K562 (cell line): Measurements from ENCODE around the gene LRMDA. TPM values are rescaled to one million over a fixed set of nuclear protein-coding genes. Genes with fewer than 3 reads are reported as not detected.

Experiments
- ATAC-seq: fragments of 200-7000 bp; cut with Tn5 transposase; 3 replicates; pipeline ENCODE4 v1.9.1; 2020; ENCODE audit warnings: moderate library complexity
- BruUV-seq: library from RNA; stranded (reverse); fragments of 400-500 nt; replicated peaks from 2 replicates; lab custom pipeline; 2021; lab: Mats Ljungman, UMichigan
- CTCF ChIA-PET: fragments of 300-600 bp; formaldehyde crosslinking; extraction: SDS; loops from one replicate; lab custom pipeline; 2021; ENCODE audit warnings: low intra/inter-chr PET ratio; lab: Yijun Ruan, JAX
- POLR2A ChIA-PET: fragments of 300-600, 350-650 bp; sonication (Branson Sonifier 250); formaldehyde crosslinking; extraction: SDS; loops from one replicate; lab custom pipeline; 2021; ENCODE audit warnings: antibody characterized with exemption, inconsistent platforms; lab: Yijun Ruan, JAX
- DNase-seq, 4 experiments: peaks; one replicate each; pipeline versions ENCODE4 v3.0.0 to v3.0.0-alpha.2; 2011 to 2018; ENCODE audit warnings: low spot score in 3 of 4, mixed read lengths in 3 of 4; ENCODE audit errors: extremely low read depth in 1 of 4
- FAIRE-seq: peaks from 2 replicates; lab custom pipeline; 2011; peaks lifted over from hg19 to GRCh38; lab: Jason Lieb, UNC
- H2AFZ ChIP-seq: 2 replicates; pipeline ENCODE4 v1.6.0; 2011; ENCODE audit warnings: low read depth, low read length, control low read depth, inconsistent platforms
- H3K27ac ChIP-seq: fragments of 200-600 bp; 3 replicates; pipeline ENCODE4 v1.8.0; 2011; ENCODE audit warnings: low read depth, mild to moderate bottlenecking, control low read depth, inconsistent platforms, low read length, moderate library complexity, mixed read lengths; ENCODE audit errors: extremely low read depth
- H3K27me3 ChIP-seq, 2 experiments: fragments of 300-600 bp in 1 of 2; 2 replicates in 1 of 2; 3 replicates in 1 of 2; pipeline versions ENCODE4 v1.6.0 to v1.8.0; 2011; ENCODE audit warnings: inconsistent platforms in 2 of 2, low read length in 2 of 2, mild to moderate bottlenecking in 1 of 2, mixed read lengths in 1 of 2, moderate library complexity in 1 of 2; ENCODE audit not compliant: control insufficient read depth in 2 of 2, insufficient read depth in 2 of 2
- H3K36me3 ChIP-seq: fragments of 300-600 bp; 3 replicates; pipeline ENCODE4 v1.8.0; 2011; ENCODE audit warnings: mild to moderate bottlenecking, low read length, inconsistent platforms; ENCODE audit not compliant: control insufficient read depth, insufficient read depth
- H3K4me1 ChIP-seq, 2 experiments: fragments of 200-600 bp in 1 of 2; replicated peaks in 1 of 2; 2 replicates in 1 of 2; 3 replicates in 1 of 2; pipeline versions ENCODE4 v1.5.1 to v1.8.0; 2011; ENCODE audit warnings: inconsistent platforms in 2 of 2, low read length in 2 of 2, mild to moderate bottlenecking in 1 of 2, mixed read lengths in 1 of 2, moderate library complexity in 1 of 2; ENCODE audit not compliant: control insufficient read depth in 2 of 2, insufficient read depth in 2 of 2
- H3K4me2 ChIP-seq: 2 replicates; pipeline ENCODE4 v1.6.1; 2011; ENCODE audit warnings: low read length, control low read depth, inconsistent platforms, mixed read lengths; ENCODE audit not compliant: insufficient read depth
- H3K4me3 ChIP-seq: fragments of 200-600 bp; sonication (generic), shearing (Covaris generic); 2 replicates; pipeline ENCODE4 v1.5.1; 2016; ENCODE audit warnings: control low read depth, inconsistent platforms
- H3K79me2 ChIP-seq: fragments of 200-600 bp; 3 replicates; pipeline ENCODE4 v1.8.0; 2011; ENCODE audit warnings: low read length, inconsistent platforms; ENCODE audit not compliant: control insufficient read depth, insufficient read depth
- H3K9ac ChIP-seq, 2 experiments: 2 replicates each; pipeline versions ENCODE4 v1.6.0 to v1.6.1; 2011; ENCODE audit warnings: low read depth in 2 of 2, low read length in 2 of 2, control low read depth in 1 of 2, inconsistent platforms in 1 of 2, mild to moderate bottlenecking in 1 of 2, mixed read lengths in 1 of 2; ENCODE audit not compliant: insufficient read depth in 1 of 2
- H3K9me1 ChIP-seq: one replicate; pipeline ENCODE4 v1.6.0; 2011; ENCODE audit warnings: inconsistent platforms, mild to moderate bottlenecking, low read length, moderate library complexity; ENCODE audit not compliant: control insufficient read depth, insufficient read depth
- H3K9me3 ChIP-seq: replicated peaks from 2 replicates; pipeline ENCODE4 v1.5.1; 2011; ENCODE audit warnings: low read depth, low read length, inconsistent platforms; ENCODE audit not compliant: control insufficient read depth, insufficient read depth
- H4K20me1 ChIP-seq: replicated peaks from 2 replicates; pipeline ENCODE4 v1.6.1; 2011; ENCODE audit warnings: low read length, inconsistent platforms, mixed read lengths; ENCODE audit not compliant: control insufficient read depth, insufficient read depth
- ADNP ChIP-seq: fragments of 200-800 bp; sonication (Bioruptor generic); IDR thresholded peaks from 2 replicates; pipeline ENCODE4 v1.6.1; 2016; ENCODE audit warnings: missing genetic modification characterization, missing compliant biosample characterization
- CEBPB ChIP-seq: fragments of 450-650 bp; IDR thresholded peaks from 2 replicates; pipeline ENCODE4 v1.6.1; 2016; ENCODE audit warnings: missing genetic modification characterization, missing compliant biosample characterization
- JUN ChIP-seq, 2 experiments: sonication (generic) in 1 of 2; formaldehyde crosslinking in 1 of 2; IDR thresholded peaks; 2 replicates each; pipeline versions ENCODE4 v1.6.1 to v1.8.0; 2012 to 2022; ENCODE audit warnings: borderline replicate concordance in 2 of 2, mild to moderate bottlenecking in 2 of 2, improper control_type of control experiment in 1 of 2, low read depth in 1 of 2, low read length in 1 of 2, missing genetic modification reagents in 1 of 2
- LARP7 ChIP-seq: fragments of 450-650 bp; IDR thresholded peaks from 2 replicates; pipeline ENCODE4 v1.6.1; 2016
- PPARD ChIP-seq: fragments of 250-450 bp; sonication (Bioruptor Pico); IDR thresholded peaks from 2 replicates; pipeline ENCODE4 v1.8.0; 2022; ENCODE audit warnings: inconsistent platforms, mild to moderate bottlenecking, moderate library complexity
- THRB ChIP-seq: fragments of 450-650 bp; formaldehyde crosslinking; conservative IDR thresholded peaks from 2 replicates; pipeline ENCODE4 v1.4.0; 2022; ENCODE audit warnings: mild to moderate bottlenecking, missing genetic modification characterization
- ZBTB12 ChIP-seq: fragments of 250-450 bp; sonication (Bioruptor Pico); IDR thresholded peaks from 2 replicates; pipeline ENCODE4 v1.4.0; 2020
- WGBS: fragments of 100-300 bp; shearing (Covaris generic); methylation state at CpG from one replicate; pipeline ENCODE4 v1.1.6; 2016; ENCODE audit warnings: low coverage, mixed read lengths; ENCODE audit not compliant: insufficient coverage; ENCODE audit errors: missing lambda C conversion rate; 5-methylcytosine and 5-hydroxymethylcytosine counted together
- in situ Hi-C: fragments of 300-500 bp; cut with MboI; formaldehyde crosslinking; loops from 4 replicates; pipeline ENCODE4 v1.15.0; 2018; ENCODE audit warnings: inconsistent platforms, mixed read lengths
- intact Hi-C: fragments of 100-400 bp; cut with micrococcal nuclease; formaldehyde crosslinking; loops from 2 replicates; pipeline ENCODE4 v1.14.2; 2022
- polyA plus RNA-seq, 8 experiments: library from polyadenylated mRNA; depleted of rRNA in 4 of 8; stranded (reverse) in 5 of 8; unstranded in 3 of 8; fragments of >200 nt; fragmentation: Nextera tagmentation in 2 of 8; fragmentation: Illumina TruSeq in 1 of 8; extraction: Ambion mirVana in 2 of 8; extraction: Trizol in 1 of 8; gene quantifications; 2 replicates each; pipeline versions ENCODE4 v1.2.1 to v1.2.3, GENCODE V29; 2011 to 2014; ENCODE audit warnings: inconsistent platforms in 1 of 8, missing spikeins in 1 of 8
- total RNA-seq, 7 experiments: library from RNA; depleted of rRNA in 6 of 7; stranded (reverse); fragments of >200 nt in 6 of 7; fragmentation: Illumina TruSeq in 2 of 7; extraction: Trizol in 2 of 7; gene quantifications; 2 replicates each; pipeline versions ENCODE4 v1.2.1 to v1.2.3, GENCODE V29; 2011 to 2021; ENCODE audit warnings: low replicate concordance in 1 of 7

Gene LRMDA
- total and polyA plus RNA-seq, 9 of the 15 experiments (the other 6 are each of a cell fraction or from before 2014, with no cell fraction given) = 0.25 TPM; not detected in 8

- in situ Hi-C loops (no loop called here), intact Hi-C loops (no loop called here)
- BruUV-seq = no TSS peak
- DNase-seq (no peak), ATAC-seq (no peak), FAIRE-seq (no peak)
- no peak overlapping the region for H3K27ac ChIP-seq
- H3K4me3 ChIP-seq = no peak overlapping the region
- H3K79me2 ChIP-seq = no peaks in the 10 kb centered on the region
- H3K9me1 ChIP-seq = no peaks in the 10 kb centered on the region
- TF ChIP-seq PPARD (CRISPR knock-in tag) (no peak), ADNP (tag) (no peak), JUN (IDR thresholded peaks at IDR 0.05; ENCODE audit: borderline replicate concordance, low read depth, low read length) (no peak), JUN (CRISPR knock-in tag; IDR thresholded peaks at IDR 0.05; ENCODE audit: borderline replicate concordance) (no peak)
- WGBS = 1% methylated on average over 3 of the region's 3 CpGs
- no peaks in the 10 kb centered on the region for H4K20me1 ChIP-seq
- POLR2A ChIA-PET = no interaction called here
- H3K9ac ChIP-seq = no peak overlapping the region
- no peaks in the 10 kb centered on the region for H3K36me3 ChIP-seq
- no peak overlapping the region for H2AFZ ChIP-seq
- H3K9me3 ChIP-seq = no peaks in the 10 kb centered on the region
- no peaks in the 10 kb centered on the region for H3K27me3 ChIP-seq
- H3K4me1 ChIP-seq = no peaks in the 10 kb centered on the region
- no peak overlapping the region for H3K4me2 ChIP-seq
- CTCF ChIA-PET = no interaction called here
Measured at GRCh38 chr10:76558996-76559891, 1127.8 kb downstream of the LRMDA start.

DNA sequence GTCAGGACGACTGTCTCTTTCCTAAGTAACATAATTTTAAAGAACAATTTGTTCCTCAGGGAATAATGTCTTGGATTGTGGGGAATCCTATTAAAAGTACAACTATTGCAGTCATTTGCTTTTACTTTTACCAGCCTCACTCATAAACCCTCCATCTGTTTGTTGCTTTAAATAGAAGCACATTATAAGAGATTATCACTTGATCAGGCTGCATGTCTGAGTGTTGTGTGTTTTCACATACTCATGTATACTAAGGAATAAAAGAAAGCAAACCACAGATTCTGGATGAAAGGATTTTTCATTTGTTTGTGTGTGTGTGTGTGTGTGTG is 1128.4 kb downstream of the LRMDA start:
- no peak for DNase-seq
- intact Hi-C loops = no loop called here
- Histone ChIP-seq H3K9me1 (no peaks in the 10 kb centered on the region), H3K27ac (no peak overlapping the region)
- TF ChIP-seq LARP7 (no peak), CEBPB (tag) (no peak), ZBTB12 (no peak), THRB (CRISPR knock-in tag) (no peak)
- TF ChIP-seq, all 486 proteins: peak for 0
- ATAC-seq = no peak
- Histone ChIP-seq H3K9me3 (no peaks in the 10 kb centered on the region), H4K20me1 (no peaks in the 10 kb centered on the region), H3K4me2 (no peak overlapping the region), H2AFZ (no peak overlapping the region), H3K4me3 (no peak overlapping the region), H3K4me1 (no peaks in the 10 kb centered on the region), H3K27me3 (no peaks in the 10 kb centered on the region), H3K9ac (no peak overlapping the region), H3K79me2 (no peaks in the 10 kb centered on the region), H3K36me3 (no peaks in the 10 kb centered on the region)
- 0% methylated on average over 1 of the region's 1 CpG for WGBS
- CTCF ChIA-PET = no interaction called here
- FAIRE-seq = no peak
- POLR2A ChIA-PET = no interaction called here
- in situ Hi-C loops = no loop called here
- no TSS peak for BruUV-seq
